SH-SY5Y (cell line): ENCODE results near the gene AUP1.

Experiments
- GATA2 ChIP-seq: IDR thresholded peaks from 2 replicates; pipeline ENCODE4 v1.6.1; 2011; ENCODE audit warnings: mild to moderate bottlenecking, low read depth, low read length
- GATA3 ChIP-seq: IDR thresholded peaks from 2 replicates; pipeline ENCODE4 v1.6.1; 2011; ENCODE audit warnings: low read depth, mild to moderate bottlenecking, low read length, moderate library complexity

GRCh38 chr2:74534411-74534810 is 4.9 kb upstream of the AUP1 start:
- TF ChIP-seq GATA2 (no peak), GATA3 (no peak)
